Ovary (tissue), 3 donors: ENCODE measurements around the gene MINPP1.

Experiments used
- POLR2A ChIP-seq: fragments of 450-650 bp; IDR thresholded peaks from one replicate; pipeline ENCODE4 v1.6.1; 2017; ENCODE audit warnings: antibody characterized with exemption, mild to moderate bottlenecking, moderate library complexity
- TF ChIP-seq, protein P1 (sequence below), 3 donors: fragments of 450-650 bp in 2 of 3; fragments of 200-600 bp in 1 of 3; IDR thresholded peaks; one replicate each; pipeline versions ENCODE4 v1.5.1 to v1.8.0; 2016 to 2022; ENCODE audit warnings: antibody characterized with exemption in 3 of 3, mild to moderate bottlenecking in 1 of 3
- donor health status: DM: no; HTN: no; CAD: no.

DNA sequence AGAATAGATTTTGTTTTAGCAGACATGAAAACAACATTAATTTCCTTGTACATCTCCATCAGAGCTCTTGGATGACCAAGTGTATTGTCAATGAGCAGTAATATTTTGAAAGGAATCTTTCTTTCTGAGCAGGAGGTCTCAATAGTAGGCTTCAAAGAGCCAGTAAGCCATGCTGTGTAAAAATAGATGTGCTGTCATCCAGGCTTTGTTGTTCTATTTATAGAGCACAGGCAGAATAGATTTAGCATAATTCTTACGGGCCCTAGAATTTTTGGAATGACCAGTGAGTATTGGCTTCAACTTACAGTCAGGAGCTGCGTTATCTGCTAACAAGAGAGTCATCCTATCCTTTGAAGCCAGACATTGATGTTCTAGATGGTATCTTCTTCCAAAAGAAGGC lies 19.0 kb downstream of the MINPP1 start:
- TF ChIP-seq, protein P1, sequence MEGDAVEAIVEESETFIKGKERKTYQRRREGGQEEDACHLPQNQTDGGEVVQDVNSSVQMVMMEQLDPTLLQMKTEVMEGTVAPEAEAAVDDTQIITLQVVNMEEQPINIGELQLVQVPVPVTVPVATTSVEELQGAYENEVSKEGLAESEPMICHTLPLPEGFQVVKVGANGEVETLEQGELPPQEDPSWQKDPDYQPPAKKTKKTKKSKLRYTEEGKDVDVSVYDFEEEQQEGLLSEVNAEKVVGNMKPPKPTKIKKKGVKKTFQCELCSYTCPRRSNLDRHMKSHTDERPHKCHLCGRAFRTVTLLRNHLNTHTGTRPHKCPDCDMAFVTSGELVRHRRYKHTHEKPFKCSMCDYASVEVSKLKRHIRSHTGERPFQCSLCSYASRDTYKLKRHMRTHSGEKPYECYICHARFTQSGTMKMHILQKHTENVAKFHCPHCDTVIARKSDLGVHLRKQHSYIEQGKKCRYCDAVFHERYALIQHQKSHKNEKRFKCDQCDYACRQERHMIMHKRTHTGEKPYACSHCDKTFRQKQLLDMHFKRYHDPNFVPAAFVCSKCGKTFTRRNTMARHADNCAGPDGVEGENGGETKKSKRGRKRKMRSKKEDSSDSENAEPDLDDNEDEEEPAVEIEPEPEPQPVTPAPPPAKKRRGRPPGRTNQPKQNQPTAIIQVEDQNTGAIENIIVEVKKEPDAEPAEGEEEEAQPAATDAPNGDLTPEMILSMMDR (IDR thresholded peaks at IDR 0.05), result no peak
- no peak for TF ChIP-seq POLR2A
